Transverse colon (tissue), 4 donors: ENCODE data around the gene KIAA0753. TPM values are rescaled to one million over a fixed set of nuclear protein-coding genes. Genes with fewer than 3 reads are reported as not detected.

Source experiments
- DNase-seq: peaks from one replicate; pipeline ENCODE4 v3.0.0-alpha.2; 2019
- H3K27ac ChIP-seq, 4 donors: fragments of 200-600 bp; sonication (generic); 2 replicates each; pipeline ENCODE4 v1.5.1; 2016 to 2018; ENCODE audit warnings: inconsistent platforms in 4 of 4
- H3K27me3 ChIP-seq: fragments of 200-600 bp; sonication (generic); 2 replicates; pipeline ENCODE4 v1.5.1; 2017; ENCODE audit warnings: inconsistent platforms
- H3K36me3 ChIP-seq, 4 donors: fragments of 200-600 bp; sonication (generic); 2 replicates each; pipeline ENCODE4 v1.5.1; 2017 to 2019; ENCODE audit warnings: inconsistent platforms in 4 of 4
- H3K4me1 ChIP-seq, 4 donors: fragments of 200-600 bp; sonication (generic); 2 replicates each; pipeline ENCODE4 v1.5.1; 2017 to 2020; ENCODE audit warnings: inconsistent platforms in 4 of 4
- H3K4me3 ChIP-seq, 4 donors: fragments of 200-600 bp; sonication (generic); 1 replicate in 1 of 4; 2 replicates in 3 of 4; pipeline versions ENCODE4 v1.5.1 to v1.6.1; 2017 to 2019; ENCODE audit warnings: inconsistent platforms in 4 of 4
- H3K9me3 ChIP-seq, 2 donors: fragments of 200-600 bp; sonication (generic); 2 replicates each; pipeline ENCODE4 v1.5.1; 2017 to 2019; ENCODE audit warnings: inconsistent platforms in 2 of 2
- EP300 ChIP-seq: sonication (generic); formaldehyde crosslinking; IDR thresholded peaks from one replicate; pipeline ENCODE4 v1.6.1; 2017; ENCODE audit warnings: antibody characterized with exemption, low read depth
- POLR2A ChIP-seq: fragments of 450-650 bp; IDR thresholded peaks from one replicate; pipeline ENCODE4 v1.6.1; 2016; ENCODE audit warnings: antibody characterized with exemption, mild to moderate bottlenecking, moderate library complexity
- POLR2AphosphoS5 ChIP-seq, 3 donors: sonication (generic); formaldehyde crosslinking; IDR thresholded peaks; one replicate each; pipeline ENCODE4 v1.6.1; 2016; ENCODE audit warnings: antibody characterized with exemption in 3 of 3
- WGBS, 2 donors: methylation state at CpG; one replicate each; pipeline ENCODE4 v1.1.5; 2018; ENCODE audit warnings: low coverage in 1 of 2; 5-methylcytosine and 5-hydroxymethylcytosine counted together
- in situ Hi-C, 4 donors: fragments of 200-750 bp; cut with MboI; loops; one replicate each; pipeline versions ENCODE4 v1.15.0 to v1.15.1; 2017; ENCODE audit warnings: low sequenced_read_pairs in 3 of 4, low pct_ligation_motif_present in 1 of 4, low pct_unique_long_range_greater_than_20kb in 1 of 4
- intact Hi-C: fragments of 100-400 bp; cut with DNase I; formaldehyde crosslinking; loops from one replicate; pipeline ENCODE4 v1.15.1; 2023; ENCODE audit warnings: low total_unique reads
- total RNA-seq, 4 donors: library from RNA; depleted of rRNA; stranded (reverse); fragments of >200 nt; gene quantifications; one replicate each; pipeline ENCODE4 v1.1.0, GENCODE V29; 2016
- TF ChIP-seq, protein P1 (sequence below), 5 experiments: fragments of 200-600 bp in 3 of 5; fragments of 450-650 bp in 2 of 5; sonication (generic) in 3 of 5; IDR thresholded peaks; 1 replicate in 2 of 5; 2 replicates in 3 of 5; pipeline ENCODE4 v1.5.1; 2016 to 2017; ENCODE audit warnings: antibody characterized with exemption in 5 of 5, inconsistent platforms in 3 of 5, mild to moderate bottlenecking in 2 of 5, moderate library complexity in 1 of 5

The KIAA0753 gene
- total RNA-seq, 4 donors from 2014 or later, result 9.8 to 41.1 (median 16.9) TPM

DNA sequence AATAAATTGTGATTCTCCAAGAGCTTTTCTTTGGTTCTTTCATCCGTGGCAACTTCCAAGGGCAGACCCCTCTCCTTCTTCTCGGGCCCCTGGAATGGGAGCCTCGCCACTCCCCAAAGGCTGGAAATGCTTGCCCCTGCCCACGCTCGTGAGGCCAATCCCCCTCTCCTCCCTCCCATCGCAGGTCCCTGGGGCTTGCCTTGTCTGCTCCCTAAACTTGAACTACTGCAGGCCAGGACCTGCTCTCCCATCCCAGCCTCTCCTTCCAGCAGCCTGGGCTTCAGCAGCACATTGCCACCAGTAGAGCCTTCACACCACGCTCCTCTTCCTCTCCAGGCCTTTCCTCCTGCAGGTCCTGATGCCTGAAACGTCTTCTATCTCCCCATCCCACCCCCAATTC lies 95.2 kb downstream of the KIAA0753 start:
- in situ Hi-C loops, result no loop called here
- H3K4me1 ChIP-seq, result peaks cover 0 to 11% (median 7%) of the 10 kb centered on the region in 4 donors
- H3K36me3 ChIP-seq, result no peaks in the 10 kb centered on the region
- H3K27me3 ChIP-seq, result no peaks in the 10 kb centered on the region
- intact Hi-C loops, result no loop called here
- 40 to 76% methylated on average over 1 to 8 of the region's 8 CpGs for WGBS, 2 donors
- no peak overlapping the region for H3K27ac ChIP-seq
- DNase-seq, result no peak
- no peak for TF ChIP-seq POLR2A
- no peak for TF ChIP-seq EP300
- TF ChIP-seq, protein P1, sequence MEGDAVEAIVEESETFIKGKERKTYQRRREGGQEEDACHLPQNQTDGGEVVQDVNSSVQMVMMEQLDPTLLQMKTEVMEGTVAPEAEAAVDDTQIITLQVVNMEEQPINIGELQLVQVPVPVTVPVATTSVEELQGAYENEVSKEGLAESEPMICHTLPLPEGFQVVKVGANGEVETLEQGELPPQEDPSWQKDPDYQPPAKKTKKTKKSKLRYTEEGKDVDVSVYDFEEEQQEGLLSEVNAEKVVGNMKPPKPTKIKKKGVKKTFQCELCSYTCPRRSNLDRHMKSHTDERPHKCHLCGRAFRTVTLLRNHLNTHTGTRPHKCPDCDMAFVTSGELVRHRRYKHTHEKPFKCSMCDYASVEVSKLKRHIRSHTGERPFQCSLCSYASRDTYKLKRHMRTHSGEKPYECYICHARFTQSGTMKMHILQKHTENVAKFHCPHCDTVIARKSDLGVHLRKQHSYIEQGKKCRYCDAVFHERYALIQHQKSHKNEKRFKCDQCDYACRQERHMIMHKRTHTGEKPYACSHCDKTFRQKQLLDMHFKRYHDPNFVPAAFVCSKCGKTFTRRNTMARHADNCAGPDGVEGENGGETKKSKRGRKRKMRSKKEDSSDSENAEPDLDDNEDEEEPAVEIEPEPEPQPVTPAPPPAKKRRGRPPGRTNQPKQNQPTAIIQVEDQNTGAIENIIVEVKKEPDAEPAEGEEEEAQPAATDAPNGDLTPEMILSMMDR (IDR thresholded peaks at IDR 0.05), result no peak
- TF ChIP-seq POLR2AphosphoS5 (IDR thresholded peaks at IDR 0.05), result no peak
- no peaks in the 10 kb centered on the region for H3K9me3 ChIP-seq
- H3K4me3 ChIP-seq, result no peak overlapping the region

DNA sequence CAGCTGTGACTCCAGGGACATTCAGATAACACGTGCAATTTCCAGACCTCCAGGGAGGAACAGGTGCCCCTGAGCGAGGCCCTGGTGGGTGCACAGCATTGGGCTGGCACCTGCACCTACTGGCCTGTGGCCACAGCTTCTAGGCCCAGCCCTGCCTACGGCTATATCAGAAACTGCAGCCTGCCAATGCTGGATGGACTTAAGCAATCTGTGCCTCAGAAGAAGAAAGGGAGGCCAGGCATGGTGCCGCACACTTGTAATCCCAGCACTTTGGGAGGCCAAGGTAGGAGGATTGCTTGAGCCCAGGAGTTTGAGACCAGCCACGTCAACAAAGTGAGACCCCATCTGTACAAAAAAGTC lies 96.5 kb downstream of the KIAA0753 start:
- in situ Hi-C loops (no loop called here), intact Hi-C loops (no loop called here)
- no peaks in the 10 kb centered on the region for H3K36me3 ChIP-seq
- peaks cover 0 to 11% (median 7%) of the 10 kb centered on the region in 4 donors for H3K4me1 ChIP-seq
- H3K27ac ChIP-seq, result no peak overlapping the region
- DNase-seq, result no peak
- no peaks in the 10 kb centered on the region for H3K27me3 ChIP-seq
- H3K4me3 ChIP-seq, result no peak overlapping the region
- no peaks in the 10 kb centered on the region for H3K9me3 ChIP-seq
- 84% methylated on average over 5 of the region's 5 CpGs; no CpG with 5 or more reads in 1 of the 2 donors for WGBS, 2 donors
- TF ChIP-seq POLR2AphosphoS5 (IDR thresholded peaks at IDR 0.05), result no peak
- no peak for TF ChIP-seq POLR2A
- TF ChIP-seq, protein P1 (IDR thresholded peaks at IDR 0.05), result no peak
- no peak for TF ChIP-seq EP300

DNA sequence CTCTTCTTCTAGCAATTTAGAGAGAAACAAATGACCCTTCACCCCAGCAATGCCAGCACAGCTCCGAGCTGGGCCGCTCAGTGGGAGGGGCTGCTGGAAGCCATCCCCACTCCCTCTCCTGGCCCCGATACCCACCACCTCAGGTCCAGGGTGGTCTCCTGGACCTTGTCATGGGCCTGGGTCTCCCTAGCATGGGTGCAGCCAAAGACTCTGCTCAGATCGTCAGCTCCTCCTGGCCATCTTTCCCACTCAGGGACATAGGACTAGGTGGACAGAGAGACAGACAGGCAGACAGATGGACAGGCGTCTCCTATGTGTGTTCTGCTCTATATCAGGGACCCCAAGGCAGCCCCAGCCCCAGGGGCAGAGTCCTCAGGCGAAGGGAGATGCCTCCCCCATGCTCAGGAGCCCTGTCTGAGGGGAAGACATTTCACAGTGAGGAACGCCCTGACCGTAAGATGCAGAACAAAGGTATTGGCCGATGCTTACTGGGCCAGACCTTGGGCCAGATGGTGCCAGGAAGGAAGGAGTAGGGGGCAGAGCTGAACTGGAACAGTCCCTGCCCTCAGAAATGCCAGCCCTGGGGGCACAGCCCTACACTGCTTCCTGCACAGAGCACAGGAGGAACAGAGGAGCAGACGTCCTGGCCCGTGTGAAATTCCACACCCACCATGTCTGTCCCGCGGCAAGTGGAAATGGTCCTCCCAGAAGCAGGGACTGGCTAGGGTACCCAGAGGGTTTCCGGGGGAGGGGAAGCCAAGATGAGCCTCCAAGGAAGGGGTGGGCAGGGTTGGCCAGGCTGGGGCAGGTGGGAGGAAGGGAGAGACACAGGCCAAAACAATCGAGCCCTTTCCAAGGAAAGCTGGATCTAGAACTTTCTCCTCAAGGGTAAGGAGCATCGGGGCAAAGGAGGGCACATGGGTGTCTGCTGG lies 97.2 kb downstream of the KIAA0753 start:
- H3K27ac ChIP-seq, result no peak overlapping the region
- in situ Hi-C loops, result no loop called here

DNA sequence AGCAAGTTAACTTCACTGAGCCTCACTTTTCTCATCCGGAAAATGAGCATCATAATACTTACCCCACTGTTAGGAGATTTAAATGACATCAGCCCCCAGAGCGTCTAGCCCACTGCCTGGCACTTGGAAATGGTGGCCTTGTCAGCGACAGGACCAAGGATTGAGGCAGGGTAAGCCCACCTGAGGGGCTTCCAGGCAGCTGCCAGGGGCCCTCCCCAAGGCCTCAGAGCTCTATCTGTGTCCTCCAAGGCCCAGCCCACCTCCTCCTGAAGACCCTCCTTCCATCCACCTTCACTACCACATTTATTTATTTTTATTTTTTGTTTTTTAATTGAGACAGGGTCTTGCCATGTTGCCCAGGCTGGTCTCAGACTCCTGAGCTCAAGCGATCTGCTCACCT lies 97.9 kb downstream of the KIAA0753 start:
- H3K9me3 ChIP-seq, result no peaks in the 10 kb centered on the region
- H3K27ac ChIP-seq, result no peak overlapping the region
- 91 to 100% methylated on average over 1 to 4 of the region's 4 CpGs for WGBS, 2 donors
- no peaks in the 10 kb centered on the region for H3K36me3 ChIP-seq
- in situ Hi-C loops (no loop called here), intact Hi-C loops (no loop called here)
- no peak for DNase-seq
- no peaks in the 10 kb centered on the region for H3K4me1 ChIP-seq
- H3K4me3 ChIP-seq, result no peak overlapping the region
- no peak for TF ChIP-seq EP300
- TF ChIP-seq, protein P1 (IDR thresholded peaks at IDR 0.05), result no peak
- TF ChIP-seq POLR2AphosphoS5 (IDR thresholded peaks at IDR 0.05), result no peak
- no peak for TF ChIP-seq POLR2A
- no peaks in the 10 kb centered on the region for H3K27me3 ChIP-seq

More for the DNA sequence above, 97.2 kb downstream of the KIAA0753 start:
- peaks cover 0 to 5% (median 3%) of the 10 kb centered on the region in 4 donors for H3K4me1 ChIP-seq
- 77% methylated on average over 16 of the region's 16 CpGs; no CpG with 5 or more reads in 1 of the 2 donors for WGBS, 2 donors
- H3K9me3 ChIP-seq, result no peaks in the 10 kb centered on the region
- TF ChIP-seq POLR2AphosphoS5 (IDR thresholded peaks at IDR 0.05), result no peak
- no peak for TF ChIP-seq EP300
- TF ChIP-seq, protein P1 (IDR thresholded peaks at IDR 0.05), result no peak
- no peak for TF ChIP-seq POLR2A
- no peaks in the 10 kb centered on the region for H3K27me3 ChIP-seq
- intact Hi-C loops, result no loop called here
- H3K4me3 ChIP-seq, result no peak overlapping the region
- no peaks in the 10 kb centered on the region for H3K36me3 ChIP-seq
- DNase-seq, result no peak
